Esophagus squamous epithelium (tissue), 5 donors: ENCODE data around the gene CHRNB1. TPM values are rescaled to one million over a fixed set of nuclear protein-coding genes. Genes with fewer than 3 reads are reported as not detected.

Experiments used
- DNase-seq: peaks from one replicate; lab custom pipeline; 2025; lab: John Stamatoyannopoulos, UW
- H3K27ac ChIP-seq, 4 donors: fragments of 200-600 bp; sonication (generic); one replicate each; pipeline ENCODE4 v1.5.1; 2016 to 2019; ENCODE audit warnings: mild to moderate bottlenecking in 1 of 4
- H3K27me3 ChIP-seq, 4 donors: fragments of 200-600 bp; sonication (generic); 1 replicate in 3 of 4; 2 replicates in 1 of 4; pipeline versions ENCODE4 v1.5.1 to v1.6.0; 2017 to 2021; ENCODE audit warnings: antibody characterized with exemption in 1 of 4
- H3K36me3 ChIP-seq, 3 donors: fragments of 200-600 bp; sonication (generic); one replicate each; pipeline ENCODE4 v1.5.1; 2016 to 2019
- H3K4me1 ChIP-seq, 3 donors: fragments of 200-600 bp; sonication (generic); one replicate each; pipeline ENCODE4 v1.5.1; 2017 to 2019
- H3K4me3 ChIP-seq, 4 donors: fragments of 200-600 bp; sonication (generic); 1 replicate in 3 of 4; 2 replicates in 1 of 4; pipeline ENCODE4 v1.5.1; 2016 to 2019; ENCODE audit warnings: mild to moderate bottlenecking in 2 of 4, moderate library complexity in 1 of 4
- H3K9me3 ChIP-seq, 3 donors: fragments of 200-600 bp; sonication (generic); one replicate each; pipeline ENCODE4 v1.5.1; 2016 to 2019
- POLR2A ChIP-seq, 4 donors: fragments of 450-650 bp; IDR thresholded peaks; one replicate each; pipeline ENCODE4 v1.6.1; 2017; ENCODE audit warnings: antibody characterized with exemption in 4 of 4, mild to moderate bottlenecking in 4 of 4, moderate library complexity in 3 of 4
- WGBS, 2 donors: methylation state at CpG; one replicate each; pipeline ENCODE4 v1.1.5; 2018; 5-methylcytosine and 5-hydroxymethylcytosine counted together
- intact Hi-C: fragments of 100-400 bp; cut with DNase I; formaldehyde crosslinking; loops from one replicate; pipeline ENCODE4 v1.15.0; 2022
- total RNA-seq, 4 donors: library from RNA; depleted of rRNA; stranded (reverse); fragments of >200 nt; gene quantifications; one replicate each; pipeline ENCODE4 v1.1.0, GENCODE V29; 2016
- TF ChIP-seq, protein P1 (sequence below), 6 experiments: fragments of 450-650 bp in 4 of 6; fragments of 200-600 bp in 2 of 6; sonication (generic) in 2 of 6; IDR thresholded peaks; one replicate each; pipeline ENCODE4 v1.5.1; 2016 to 2019; ENCODE audit warnings: antibody characterized with exemption in 6 of 6, mild to moderate bottlenecking in 4 of 6, moderate library complexity in 4 of 6
- donor health status: DM: yes; HTN: yes; CAD: no.

The CHRNB1 gene
- total RNA-seq, 4 donors from 2014 or later: 2.4 to 7.2 (median 4.6) TPM

DNA sequence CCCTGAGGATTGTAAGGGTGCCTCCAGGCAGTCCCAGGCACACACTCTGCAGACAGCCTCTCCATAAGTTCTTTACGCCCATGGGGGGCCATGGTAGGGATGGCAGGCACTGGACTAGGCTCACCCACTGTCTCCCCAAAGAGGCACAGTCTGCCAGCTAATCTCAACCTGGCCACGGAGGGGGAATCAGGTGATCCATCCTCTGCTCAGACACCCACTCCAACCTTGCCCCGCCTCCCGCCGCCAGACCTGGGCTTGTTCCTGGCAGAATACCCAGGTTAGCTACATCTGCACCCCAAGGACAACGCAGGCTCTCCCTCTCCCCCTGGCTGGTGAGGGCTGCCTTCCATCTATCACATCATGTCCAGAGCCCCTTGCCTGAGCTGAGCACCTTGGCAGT is 36.0 kb upstream of the CHRNB1 start:
- H3K27me3 ChIP-seq: peaks cover 0 to 10% (median 0%) of the 10 kb centered on the region in 4 donors
- H3K9me3 ChIP-seq: no peaks in the 10 kb centered on the region
- H3K36me3 ChIP-seq: peaks cover 0 to 22% (median 0%) of the 10 kb centered on the region in 3 donors
- no peak for TF ChIP-seq POLR2A (IDR thresholded peaks at IDR 0.05)
- TF ChIP-seq, protein P1, sequence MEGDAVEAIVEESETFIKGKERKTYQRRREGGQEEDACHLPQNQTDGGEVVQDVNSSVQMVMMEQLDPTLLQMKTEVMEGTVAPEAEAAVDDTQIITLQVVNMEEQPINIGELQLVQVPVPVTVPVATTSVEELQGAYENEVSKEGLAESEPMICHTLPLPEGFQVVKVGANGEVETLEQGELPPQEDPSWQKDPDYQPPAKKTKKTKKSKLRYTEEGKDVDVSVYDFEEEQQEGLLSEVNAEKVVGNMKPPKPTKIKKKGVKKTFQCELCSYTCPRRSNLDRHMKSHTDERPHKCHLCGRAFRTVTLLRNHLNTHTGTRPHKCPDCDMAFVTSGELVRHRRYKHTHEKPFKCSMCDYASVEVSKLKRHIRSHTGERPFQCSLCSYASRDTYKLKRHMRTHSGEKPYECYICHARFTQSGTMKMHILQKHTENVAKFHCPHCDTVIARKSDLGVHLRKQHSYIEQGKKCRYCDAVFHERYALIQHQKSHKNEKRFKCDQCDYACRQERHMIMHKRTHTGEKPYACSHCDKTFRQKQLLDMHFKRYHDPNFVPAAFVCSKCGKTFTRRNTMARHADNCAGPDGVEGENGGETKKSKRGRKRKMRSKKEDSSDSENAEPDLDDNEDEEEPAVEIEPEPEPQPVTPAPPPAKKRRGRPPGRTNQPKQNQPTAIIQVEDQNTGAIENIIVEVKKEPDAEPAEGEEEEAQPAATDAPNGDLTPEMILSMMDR (IDR thresholded peaks at IDR 0.05): no peak
- 80% methylated on average over 3 of the region's 6 CpGs; no CpG with 5 or more reads in 1 of the 2 donors for WGBS, 2 donors
- no peak overlapping the region for H3K4me3 ChIP-seq
- peaks cover 3 to 22% (median 14%) of the 10 kb centered on the region in 3 donors for H3K4me1 ChIP-seq
- H3K27ac ChIP-seq: no peak overlapping the region
- no peak for DNase-seq
- intact Hi-C loops: no loop called here

DNA sequence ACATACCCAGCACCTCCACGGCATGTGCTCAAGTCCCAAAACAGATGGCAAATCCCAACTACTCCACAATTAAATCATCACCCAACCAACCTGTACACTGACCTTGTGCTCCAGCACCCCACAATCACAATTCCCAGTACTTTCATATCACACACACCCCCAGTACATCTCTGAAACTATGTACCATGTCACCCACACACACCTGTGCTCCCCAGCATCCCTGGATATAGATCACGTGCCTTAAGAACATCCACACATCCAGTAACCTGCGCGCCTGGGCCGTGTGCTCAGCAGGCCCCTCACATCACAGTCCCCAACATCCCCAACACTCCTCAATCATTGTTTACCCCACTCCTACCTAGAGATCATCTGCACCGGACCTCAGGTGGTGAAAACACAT is 35.1 kb upstream of the CHRNB1 start:
- intact Hi-C loops: no loop called here
- Histone ChIP-seq H3K9me3 (no peaks in the 10 kb centered on the region), H3K36me3 (peaks cover 0 to 22% (median 0%) of the 10 kb centered on the region in 3 donors), H3K27me3 (peaks cover 0 to 9% (median 0%) of the 10 kb centered on the region in 4 donors), H3K4me1 (peaks cover 3 to 19% (median 14%) of the 10 kb centered on the region in 3 donors), H3K27ac (no peak overlapping the region), H3K4me3 (no peak overlapping the region)
- TF ChIP-seq, protein P1 (IDR thresholded peaks at IDR 0.05): no peak
- no peak for TF ChIP-seq POLR2A (IDR thresholded peaks at IDR 0.05)
- 90 to 93% methylated on average over 6 of the region's 6 CpGs for WGBS, 2 donors
- DNase-seq: no peak

DNA sequence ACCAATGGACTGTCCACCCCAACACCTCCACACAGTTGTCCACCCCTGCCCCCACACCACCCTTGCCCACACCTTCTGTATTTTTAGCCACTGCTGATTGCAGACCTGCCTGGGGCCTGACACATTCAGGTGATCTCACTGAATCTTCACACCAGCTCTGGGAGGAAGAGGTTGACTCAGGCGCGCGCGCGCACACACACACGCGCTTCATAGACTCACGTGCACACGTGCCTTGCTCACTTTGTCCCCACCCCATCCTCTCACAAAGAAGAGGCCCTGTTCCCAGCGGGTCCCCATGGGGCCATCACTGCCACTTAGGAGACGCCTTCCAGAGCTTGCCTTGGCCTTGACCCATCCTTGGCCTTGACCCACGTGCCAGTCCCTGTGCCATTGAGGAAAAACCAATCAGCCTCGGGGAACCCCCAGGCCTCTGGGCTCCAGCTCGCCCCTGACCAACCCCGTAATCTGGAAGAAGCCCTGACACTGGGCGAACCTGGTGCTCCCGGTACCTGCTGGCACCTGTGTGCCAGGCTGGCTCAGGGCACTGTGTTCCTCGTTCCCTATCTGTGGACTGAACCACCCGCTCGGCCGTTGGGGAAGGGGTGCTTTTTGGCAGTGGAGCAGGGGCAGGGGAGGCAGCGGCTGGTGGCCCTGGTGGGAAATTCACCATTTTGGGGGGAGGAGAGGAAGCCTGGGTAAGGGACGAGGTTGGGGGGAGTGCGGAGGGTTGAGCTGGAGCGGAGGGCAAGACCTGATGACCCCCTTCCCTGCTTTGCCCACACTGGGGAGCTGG is 34.0 kb upstream of the CHRNB1 start:
- 84 to 95% methylated on average over 12 to 18 of the region's 25 CpGs for WGBS, 2 donors
- Histone ChIP-seq H3K27ac (no peak overlapping the region), H3K4me3 (no peak overlapping the region), H3K4me1 (peaks cover under 1 to 8% (median 5%) of the 10 kb centered on the region in 3 donors), H3K36me3 (peaks cover 0 to 29% (median 0%) of the 10 kb centered on the region in 3 donors), H3K27me3 (no peaks in the 10 kb centered on the region), H3K9me3 (no peaks in the 10 kb centered on the region)
- DNase-seq: no peak
- intact Hi-C loops: no loop called here
- no peak for TF ChIP-seq POLR2A (IDR thresholded peaks at IDR 0.05)
- TF ChIP-seq, protein P1 (IDR thresholded peaks at IDR 0.05): no peak

DNA sequence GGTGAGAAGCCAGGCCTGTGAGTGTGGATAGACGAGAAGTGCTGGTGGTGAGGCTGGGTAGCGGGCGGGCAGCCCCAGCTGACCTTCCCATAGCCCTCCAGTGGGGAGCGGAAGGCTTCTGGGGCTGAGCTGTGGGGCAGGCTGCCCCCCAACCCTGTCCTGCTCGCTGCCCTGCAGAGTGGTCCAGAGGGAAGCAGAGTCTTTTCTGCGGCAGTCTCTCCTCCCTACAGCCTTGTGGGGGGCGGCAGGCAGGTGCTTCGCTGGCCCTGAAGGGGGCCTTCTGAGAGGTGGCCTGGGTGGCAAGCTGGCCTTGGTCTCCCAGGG is 33.5 kb upstream of the CHRNB1 start:
- no peak overlapping the region for H3K4me3 ChIP-seq
- 96 to 99% methylated on average over 4 to 7 of the region's 8 CpGs for WGBS, 2 donors
- TF ChIP-seq POLR2A (IDR thresholded peaks at IDR 0.05): no peak
- H3K9me3 ChIP-seq: no peaks in the 10 kb centered on the region
- H3K36me3 ChIP-seq: peaks cover 0 to 32% (median 0%) of the 10 kb centered on the region in 3 donors
- peaks cover 0 to 2% (median 0%) of the 10 kb centered on the region in 3 donors for H3K4me1 ChIP-seq
- no peak overlapping the region for H3K27ac ChIP-seq
- intact Hi-C loops: no loop called here
- DNase-seq: no peak
- no peaks in the 10 kb centered on the region for H3K27me3 ChIP-seq

DNA sequence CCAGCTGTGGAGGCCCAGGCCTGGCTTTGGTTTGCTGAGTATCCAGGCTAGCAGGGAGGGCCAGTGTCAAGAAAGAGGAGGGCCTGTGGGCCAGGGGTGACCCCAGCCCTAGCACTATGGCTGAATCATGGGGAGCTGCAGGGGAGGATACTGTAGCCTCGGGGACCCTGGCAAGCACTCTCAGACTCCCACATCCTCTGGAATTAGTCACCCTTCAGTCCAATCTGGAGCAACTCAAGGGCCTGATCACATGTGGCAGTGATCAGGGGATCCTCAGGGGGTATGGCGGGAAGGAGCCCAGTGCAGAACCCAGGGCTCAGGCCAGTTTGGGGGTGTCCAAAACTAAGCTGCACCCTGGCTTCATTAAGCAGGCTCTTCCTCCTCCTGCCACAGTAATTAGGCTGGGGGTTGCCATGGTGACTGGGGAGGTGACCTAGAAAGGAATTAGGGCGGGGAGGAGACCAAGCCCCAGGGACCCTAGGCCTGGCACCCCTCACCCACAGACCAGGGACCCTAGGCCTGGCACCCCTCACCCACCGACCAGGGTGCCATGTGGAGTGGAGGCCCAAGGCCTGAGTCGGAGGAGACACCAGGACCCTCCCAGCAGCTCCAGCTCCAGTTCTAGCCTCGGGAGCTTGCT is 31.4 kb upstream of the CHRNB1 start:
- no peaks in the 10 kb centered on the region for H3K4me1 ChIP-seq
- H3K9me3 ChIP-seq: no peaks in the 10 kb centered on the region
- no peaks in the 10 kb centered on the region for H3K27me3 ChIP-seq
- TF ChIP-seq POLR2A (IDR thresholded peaks at IDR 0.05): no peak
- TF ChIP-seq, protein P1 (IDR thresholded peaks at IDR 0.05): no peak
- peaks cover 0 to 42% (median 0%) of the 10 kb centered on the region in 3 donors for H3K36me3 ChIP-seq
- 67% methylated on average over 2 of the region's 6 CpGs; no CpG with 5 or more reads in 1 of the 2 donors for WGBS, 2 donors
- H3K4me3 ChIP-seq: no peak overlapping the region
- no peak for DNase-seq
- no peak overlapping the region for H3K27ac ChIP-seq
- intact Hi-C loops: no loop called here
